ENCODE data around the gene MPPED1.

Gene MPPED1

GRCh38 chr22:43449831-43450225, 38.0 kb downstream of the MPPED1 start:
- no peak for DNase-seq

DNA sequence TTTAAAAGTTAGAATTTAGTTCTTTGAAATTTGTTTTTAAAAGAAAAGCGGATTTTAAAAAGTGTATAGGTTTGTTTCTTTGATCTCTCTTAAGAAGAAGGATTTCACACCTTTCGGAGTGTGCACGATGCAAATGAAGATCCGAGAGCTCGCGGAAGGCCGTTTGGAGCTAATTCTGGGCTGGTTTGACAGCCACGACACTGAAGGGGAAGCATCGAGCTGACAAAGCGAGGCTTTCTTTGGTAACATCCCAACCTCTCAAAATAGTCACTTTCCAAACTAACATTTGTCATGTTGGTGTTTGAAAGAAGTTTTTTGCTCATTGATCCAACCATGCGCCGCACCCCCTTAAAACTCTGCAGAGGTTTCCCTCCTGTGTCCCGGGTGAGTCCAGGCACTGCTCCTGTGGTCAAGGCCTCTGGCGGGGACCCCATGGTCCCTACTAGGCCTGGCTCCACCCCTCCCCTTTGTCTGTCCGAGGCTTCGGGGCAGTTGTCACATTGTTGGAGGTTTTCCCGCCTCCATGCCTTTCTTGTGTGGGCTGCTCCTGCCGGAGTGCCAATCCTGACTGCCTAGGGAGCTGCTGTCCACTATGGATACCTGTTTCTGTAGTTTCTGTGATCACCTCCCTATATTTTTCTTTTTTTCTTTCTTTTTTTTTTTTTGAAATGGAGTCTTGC, 39.7 kb downstream of the MPPED1 start:
- no peak for DNase-seq

DNA sequence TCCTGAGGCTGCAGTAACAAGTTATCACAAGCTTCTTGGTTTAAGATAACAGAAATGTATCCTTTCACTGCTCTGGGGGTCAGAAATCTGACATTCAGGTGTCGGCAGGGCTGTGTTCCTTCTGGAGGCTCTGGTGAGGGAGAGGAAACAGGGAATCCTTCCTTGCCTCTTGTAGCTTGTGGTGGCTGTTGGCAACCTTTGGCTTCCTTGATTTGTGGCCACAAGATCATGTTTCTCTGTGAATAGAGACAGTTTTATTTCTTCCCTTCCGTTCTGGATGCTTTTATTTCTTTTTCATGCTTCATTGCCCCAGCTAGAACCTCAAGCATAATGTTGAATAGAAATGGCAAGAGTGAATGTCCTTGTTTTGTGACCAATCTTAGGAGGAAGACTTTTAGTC, 44.0 kb downstream of the MPPED1 start:
- DNase-seq = peak; percentile 19

GRCh38 chr22:43457002-43457401, 45.2 kb downstream of the MPPED1 start:
- DNase-seq = no peak

- DNase-seq = no peak
These were observed 50.9 kb downstream of the MPPED1 start for GRCh38 chr22:43462701-43463100.

DNA sequence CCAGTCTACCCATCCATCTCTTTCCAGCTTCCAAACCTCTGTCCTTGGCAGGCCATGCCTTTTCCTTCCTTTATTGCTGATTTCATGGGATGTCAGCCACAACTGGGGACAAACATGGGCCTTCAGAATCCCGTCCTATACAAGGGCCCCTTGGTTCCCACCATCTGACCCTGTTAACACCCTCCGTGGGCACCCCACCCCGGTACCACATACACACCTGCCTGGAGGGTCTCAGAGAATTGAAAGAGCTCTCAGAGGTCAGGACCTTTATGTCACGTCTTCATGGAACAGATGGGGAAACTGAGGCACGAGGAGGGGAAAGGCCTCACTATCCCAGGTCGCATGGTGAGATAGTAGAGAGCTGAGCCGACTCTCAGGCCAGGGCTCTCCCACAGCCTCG, 53.0 kb downstream of the MPPED1 start:
- no peak for DNase-seq

- no peak for DNase-seq
These were observed 53.6 kb downstream of the MPPED1 start for GRCh38 chr22:43465291-43466015.

DNA sequence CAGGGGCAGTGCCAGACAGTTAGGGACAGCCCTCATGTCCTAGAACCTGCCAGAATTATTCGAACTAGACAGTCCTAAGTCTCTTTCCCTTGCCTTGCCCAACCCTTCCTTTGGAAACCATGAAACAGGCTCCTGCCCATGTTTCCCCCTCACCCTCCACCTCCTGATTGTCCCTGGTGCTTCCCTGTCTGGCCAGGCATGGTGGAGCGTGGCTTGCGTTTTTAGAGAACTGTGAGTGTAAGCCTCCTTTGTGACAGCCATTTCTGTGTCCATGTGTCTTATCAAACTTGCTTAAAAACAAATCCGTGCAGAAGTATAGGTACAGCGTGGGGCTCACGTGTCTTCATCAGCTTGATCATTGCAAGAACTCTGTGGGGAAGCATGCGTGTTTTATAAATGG, 54.9 kb downstream of the MPPED1 start:
- no peak for DNase-seq

DNA sequence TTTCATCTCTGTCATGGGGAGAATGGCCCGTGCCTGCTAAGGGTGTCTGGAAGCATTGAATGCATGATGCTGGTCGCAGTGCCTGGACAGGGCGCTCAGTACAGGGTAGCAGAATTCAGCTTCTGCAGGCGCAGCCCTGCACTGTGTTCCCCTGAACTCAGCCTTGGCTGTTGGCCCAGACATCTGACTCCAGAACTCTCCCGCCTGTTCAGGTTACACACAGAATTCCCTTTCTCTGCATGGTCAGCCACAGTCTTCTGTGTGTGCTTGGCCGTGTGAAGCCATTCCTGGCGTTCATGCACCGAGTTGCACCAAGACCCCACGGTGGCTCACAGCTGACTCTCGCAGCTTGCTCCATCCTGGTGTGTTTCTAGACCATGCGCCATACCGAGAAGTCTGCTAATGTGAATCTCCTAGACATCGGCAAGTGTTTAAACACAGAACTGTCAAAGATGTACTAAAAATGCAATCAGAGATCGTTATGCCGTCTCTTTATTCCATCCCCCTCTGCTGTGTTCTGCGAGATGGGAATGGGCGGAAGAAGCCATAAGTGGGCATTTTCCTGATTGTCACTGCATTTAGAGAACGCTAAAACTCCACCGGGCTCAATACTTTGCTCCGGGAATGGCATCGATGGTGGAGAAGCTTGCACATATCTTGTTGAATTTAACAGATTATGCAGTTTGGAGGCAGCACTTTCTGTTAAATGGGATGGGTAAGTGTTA, 55.6 kb downstream of the MPPED1 start:
- no peak for DNase-seq

DNA sequence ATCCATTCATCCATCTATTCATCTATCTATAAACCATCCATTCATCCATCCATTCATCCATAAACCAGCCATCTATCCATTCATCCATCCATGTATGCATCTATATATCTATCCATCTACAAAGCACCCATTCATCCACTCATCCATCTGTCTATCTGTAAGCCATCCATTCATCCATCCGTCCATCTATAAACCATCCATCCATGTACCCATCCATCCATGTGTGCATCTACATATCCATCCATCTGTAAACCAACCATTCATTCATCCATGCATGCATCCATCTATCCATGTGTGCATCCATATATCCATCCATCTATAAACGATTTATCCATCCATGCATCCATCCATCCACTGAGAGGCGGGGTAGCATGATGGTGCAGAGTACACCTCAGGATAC, 58.4 kb downstream of the MPPED1 start:
- no peak for DNase-seq

DNA sequence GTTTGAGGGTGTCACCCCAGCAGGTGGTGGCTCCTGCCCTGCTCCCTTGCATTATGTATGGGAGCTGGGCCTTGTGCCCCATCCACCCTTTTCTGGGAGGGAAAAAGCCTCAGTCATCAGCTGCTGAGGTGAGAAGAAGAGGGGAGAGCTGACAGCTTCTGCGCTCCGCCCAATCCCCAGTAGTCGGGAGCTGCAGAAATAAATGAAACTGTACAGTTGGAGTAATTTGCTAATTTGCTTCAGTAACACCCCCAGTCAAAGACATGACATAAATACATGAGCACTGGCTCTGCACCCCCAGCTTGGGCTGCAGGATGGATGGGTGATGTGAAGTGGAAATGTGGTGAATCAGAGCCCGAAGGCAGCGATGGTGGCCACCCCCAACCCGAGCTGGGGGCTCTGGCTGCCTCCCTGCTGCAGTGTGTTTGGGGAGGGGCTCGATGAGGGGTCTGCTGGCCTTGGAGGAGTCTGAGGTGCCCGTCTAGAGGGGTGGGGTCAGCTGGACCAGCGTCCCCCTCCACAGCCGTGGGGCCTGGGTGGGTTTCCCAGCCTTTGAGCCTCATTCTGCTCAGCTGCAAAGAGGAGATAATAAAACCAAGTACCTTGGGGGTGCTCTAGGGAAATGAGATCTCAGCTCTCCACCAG, 59.2 kb downstream of the MPPED1 start:
- DNase-seq = no peak

DNA sequence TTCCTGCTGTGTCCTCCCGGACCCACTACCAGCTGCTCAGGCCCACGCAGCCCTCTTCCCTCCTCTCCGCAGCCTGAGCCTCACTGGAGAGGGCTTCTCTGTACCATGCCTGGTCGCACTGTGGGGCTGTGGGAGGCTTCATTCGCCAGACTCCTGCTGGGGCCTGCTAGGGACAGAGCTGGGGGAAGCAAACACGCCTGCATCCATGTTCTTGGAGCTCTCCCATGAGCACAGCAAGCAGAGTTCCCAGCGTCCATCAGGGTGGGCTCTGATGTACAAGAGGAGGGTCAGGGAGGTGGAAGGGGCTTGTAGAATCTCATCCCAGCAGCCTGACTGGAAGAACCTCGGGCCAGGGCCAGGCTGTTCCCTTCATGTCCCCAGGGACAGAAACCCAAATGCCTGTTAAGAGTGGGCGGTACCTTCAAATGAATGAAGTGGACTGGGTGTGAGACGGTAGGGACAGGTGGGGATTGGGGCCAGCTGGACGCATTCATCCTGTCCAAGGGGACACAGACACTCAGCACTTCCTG, 59.9 kb downstream of the MPPED1 start:
- peak; percentile 10 for DNase-seq

GRCh38 chr22:43473031-43473430, 61.2 kb downstream of the MPPED1 start:
- no peak for DNase-seq

DNA sequence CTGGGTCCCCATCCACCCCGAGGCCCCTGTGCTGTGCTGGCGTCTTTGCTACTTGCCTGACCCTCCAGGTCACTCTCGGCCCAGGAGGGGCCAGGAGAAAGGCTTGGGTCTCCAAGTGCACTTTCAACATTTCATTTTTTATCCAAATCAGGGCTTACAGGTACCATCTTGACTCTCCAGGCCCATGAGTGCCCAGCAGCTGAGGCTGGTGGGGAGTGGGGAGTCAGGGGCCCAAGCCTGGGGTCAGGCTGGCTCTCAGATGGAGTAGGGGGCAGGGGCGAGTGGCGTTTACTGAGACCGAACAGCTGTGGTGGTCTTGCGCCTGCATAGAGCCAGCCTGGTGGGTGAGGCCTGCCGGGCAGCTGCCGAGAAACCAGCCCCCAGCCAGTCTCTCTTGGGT, 61.6 kb downstream of the MPPED1 start:
- no peak for DNase-seq

- DNase-seq = no peak
These were observed 62.6 kb downstream of the MPPED1 start for GRCh38 chr22:43474161-43475101.

- DNase-seq = no peak
These were observed 63.8 kb downstream of the MPPED1 start for GRCh38 chr22:43475549-43476076.

- DNase-seq = peak; percentile 46
These were observed 64.5 kb downstream of the MPPED1 start for GRCh38 chr22:43476341-43476740.

- DNase-seq = no peak
These were observed 65.2 kb downstream of the MPPED1 start for GRCh38 chr22:43476751-43477725.

GRCh38 chr22:43477966-43478365, 66.2 kb downstream of the MPPED1 start:
- DNase-seq = no peak

DNA sequence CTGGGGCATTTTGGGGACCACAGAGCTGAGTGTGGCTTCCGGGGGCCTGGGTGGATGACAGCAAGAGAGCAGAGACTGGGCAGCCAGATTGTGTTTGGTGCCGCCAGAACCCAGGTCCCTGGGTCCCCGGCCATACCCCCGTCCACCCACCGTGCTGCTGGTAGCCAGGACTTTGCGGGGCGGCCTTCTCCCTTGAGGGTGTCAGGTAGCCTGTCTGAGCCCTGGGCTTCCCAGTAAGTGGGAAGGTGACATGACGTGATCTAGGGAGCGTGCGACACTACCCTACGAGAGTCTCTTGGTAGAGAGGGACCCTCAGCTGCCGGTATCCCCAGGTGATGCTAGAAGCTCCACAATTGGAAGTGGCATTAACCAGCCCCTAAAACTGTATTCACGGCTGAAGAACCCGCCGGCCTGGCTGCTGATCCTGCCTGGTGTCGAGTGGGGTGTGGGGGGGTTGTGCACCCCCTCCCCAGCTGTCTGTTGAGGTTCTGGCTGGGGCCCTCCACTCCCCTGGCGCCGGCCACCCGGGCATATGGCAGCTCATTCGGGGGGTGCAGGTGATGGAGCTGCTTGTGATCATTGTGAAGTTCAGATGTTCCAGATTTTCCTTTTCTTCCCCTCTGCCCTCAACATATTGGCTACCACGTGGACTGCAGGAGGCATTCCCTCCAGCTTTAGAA, 66.9 kb downstream of the MPPED1 start:
- no peak for DNase-seq
